NCI-H82 (cell line): Measurements from ENCODE around the gene PLA2G2A.
A peak's percentile ranks its signal among the peaks of the same experiment; 100 is the strongest.
"Not testable (repeated sequence)": the region's sequence is repeated elsewhere in the genome, so short reads cannot be mapped to it uniquely, and the experiment has no call there.

Source experiments
- DNase-seq: peaks from one replicate; lab custom pipeline; 2025; lab: John Stamatoyannopoulos, UW

The PLA2G2A gene

GRCh38 chr1:19973616-19974015 lies 5.8 kb downstream of the PLA2G2A start:
- no peak for DNase-seq

- DNase-seq, result no peak
Measured at GRCh38 chr1:19971664-19972063, 7.8 kb downstream of the PLA2G2A start.

GRCh38 chr1:19969898-19970660 lies 9.3 kb downstream of the PLA2G2A start:
- DNase-seq, result no peak

GRCh38 chr1:19967808-19968207 lies 11.6 kb downstream of the PLA2G2A start:
- no peak for DNase-seq

GRCh38 chr1:19964542-19964941 lies 14.9 kb downstream of the PLA2G2A start:
- no peak for DNase-seq

GRCh38 chr1:19963636-19964035 lies 15.8 kb downstream of the PLA2G2A start:
- no peak for DNase-seq

GRCh38 chr1:19960591-19960990 lies 18.8 kb downstream of the PLA2G2A start:
- no peak for DNase-seq

GRCh38 chr1:19957779-19958178 lies 21.6 kb downstream of the PLA2G2A start:
- peak; percentile 57 for DNase-seq

GRCh38 chr1:19955534-19956170 lies 23.8 kb downstream of the PLA2G2A start:
- DNase-seq, result no peak

- DNase-seq, result no peak
Measured at GRCh38 chr1:19954059-19954458, 25.4 kb downstream of the PLA2G2A start.

- no peak for DNase-seq
Measured at GRCh38 chr1:19949016-19949415, 30.4 kb downstream of the PLA2G2A start.

GRCh38 chr1:19946971-19947370 lies 32.4 kb downstream of the PLA2G2A start:
- DNase-seq, result no peak

GRCh38 chr1:19946331-19946751 lies 33.1 kb downstream of the PLA2G2A start:
- no peak for DNase-seq

GRCh38 chr1:19945914-19946313 lies 33.5 kb downstream of the PLA2G2A start:
- DNase-seq, result no peak

- no peak for DNase-seq
Measured at GRCh38 chr1:19942657-19943056, 36.8 kb downstream of the PLA2G2A start.

- no peak for DNase-seq
Measured at GRCh38 chr1:19942088-19942487, 37.3 kb downstream of the PLA2G2A start.

GRCh38 chr1:19941206-19941568 lies 38.2 kb downstream of the PLA2G2A start:
- no peak for DNase-seq

GRCh38 chr1:19940486-19941205 lies 38.8 kb downstream of the PLA2G2A start:
- DNase-seq, result no peak

- no peak for DNase-seq
Measured at GRCh38 chr1:19938472-19938871, 40.9 kb downstream of the PLA2G2A start.

GRCh38 chr1:19936061-19936750 lies 43.2 kb downstream of the PLA2G2A start:
- DNase-seq, result no peak

- no peak for DNase-seq
Measured at GRCh38 chr1:19934336-19934735, 45.1 kb downstream of the PLA2G2A start.

GRCh38 chr1:19932866-19933265 lies 46.6 kb downstream of the PLA2G2A start:
- no peak for DNase-seq

GRCh38 chr1:19927130-19927421 lies 52.3 kb downstream of the PLA2G2A start:
- not testable (repeated sequence) for DNase-seq
